SK-N-SH (cell line): ENCODE data around the gene SLCO4A1.

Experiments
- CHD2 ChIP-seq: fragments of 150-350 bp; IDR thresholded peaks from 2 replicates; pipeline ENCODE4 v1.6.1; 2018; ENCODE audit warnings: low read length; ENCODE audit not compliant: partially characterized antibody
- CTCF ChIP-seq: fragments of 200-600 bp; sonication (generic); IDR thresholded peaks from 2 replicates; pipeline ENCODE4 v1.6.1; 2017; ENCODE audit warnings: antibody characterized with exemption, mild to moderate bottlenecking, moderate library complexity
- ELF1 ChIP-seq: IDR thresholded peaks from 2 replicates; pipeline ENCODE4 v1.4.0; 2012
- POLR2AphosphoS5 ChIP-seq: IDR thresholded peaks from 2 replicates; pipeline ENCODE4 v1.6.1; 2012; ENCODE audit warnings: low read depth, low read length
- RFX5 ChIP-seq: IDR thresholded peaks from 2 replicates; pipeline ENCODE4 v1.6.1; 2012; ENCODE audit warnings: mild to moderate bottlenecking, improper control_type of control experiment, low read length
- SMC3 ChIP-seq: IDR thresholded peaks from 2 replicates; pipeline ENCODE4 v1.6.1; 2012; ENCODE audit warnings: low read depth, low read length, improper control_type of control experiment
- TCF12 ChIP-seq: IDR thresholded peaks from 2 replicates; pipeline ENCODE4 v1.4.0; 2012
- TF ChIP-seq, protein P1 (sequence below): IDR thresholded peaks from 2 replicates; pipeline ENCODE4 v1.6.1; 2012; ENCODE audit warnings: mild to moderate bottlenecking, low read depth, low read length, moderate library complexity

- TF ChIP-seq CTCF (no peak), CHD2 (no peak), POLR2AphosphoS5 (no peak), SMC3 (no peak), RFX5 (no peak), TCF12 (no peak), ELF1 (no peak)
- TF ChIP-seq, protein P1, sequence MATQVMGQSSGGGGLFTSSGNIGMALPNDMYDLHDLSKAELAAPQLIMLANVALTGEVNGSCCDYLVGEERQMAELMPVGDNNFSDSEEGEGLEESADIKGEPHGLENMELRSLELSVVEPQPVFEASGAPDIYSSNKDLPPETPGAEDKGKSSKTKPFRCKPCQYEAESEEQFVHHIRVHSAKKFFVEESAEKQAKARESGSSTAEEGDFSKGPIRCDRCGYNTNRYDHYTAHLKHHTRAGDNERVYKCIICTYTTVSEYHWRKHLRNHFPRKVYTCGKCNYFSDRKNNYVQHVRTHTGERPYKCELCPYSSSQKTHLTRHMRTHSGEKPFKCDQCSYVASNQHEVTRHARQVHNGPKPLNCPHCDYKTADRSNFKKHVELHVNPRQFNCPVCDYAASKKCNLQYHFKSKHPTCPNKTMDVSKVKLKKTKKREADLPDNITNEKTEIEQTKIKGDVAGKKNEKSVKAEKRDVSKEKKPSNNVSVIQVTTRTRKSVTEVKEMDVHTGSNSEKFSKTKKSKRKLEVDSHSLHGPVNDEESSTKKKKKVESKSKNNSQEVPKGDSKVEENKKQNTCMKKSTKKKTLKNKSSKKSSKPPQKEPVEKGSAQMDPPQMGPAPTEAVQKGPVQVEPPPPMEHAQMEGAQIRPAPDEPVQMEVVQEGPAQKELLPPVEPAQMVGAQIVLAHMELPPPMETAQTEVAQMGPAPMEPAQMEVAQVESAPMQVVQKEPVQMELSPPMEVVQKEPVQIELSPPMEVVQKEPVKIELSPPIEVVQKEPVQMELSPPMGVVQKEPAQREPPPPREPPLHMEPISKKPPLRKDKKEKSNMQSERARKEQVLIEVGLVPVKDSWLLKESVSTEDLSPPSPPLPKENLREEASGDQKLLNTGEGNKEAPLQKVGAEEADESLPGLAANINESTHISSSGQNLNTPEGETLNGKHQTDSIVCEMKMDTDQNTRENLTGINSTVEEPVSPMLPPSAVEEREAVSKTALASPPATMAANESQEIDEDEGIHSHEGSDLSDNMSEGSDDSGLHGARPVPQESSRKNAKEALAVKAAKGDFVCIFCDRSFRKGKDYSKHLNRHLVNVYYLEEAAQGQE: no peak
Observed at GRCh38 chr20:62697468-62697912, 55.2 kb downstream of the SLCO4A1 start.
